Lower leg skin (tissue), 3 donors: Measurements from ENCODE around the gene DHDDS.

Experiments
- CTCF ChIP-seq, 3 donors: fragments of 450-650 bp; IDR thresholded peaks; one replicate each; pipeline ENCODE4 v1.5.1; 2016; ENCODE audit warnings: antibody characterized with exemption in 3 of 3, mild to moderate bottlenecking in 3 of 3, moderate library complexity in 2 of 3
- POLR2A ChIP-seq, 2 donors: fragments of 450-650 bp; IDR thresholded peaks; one replicate each; pipeline ENCODE4 v1.6.1; 2016 to 2017; ENCODE audit warnings: antibody characterized with exemption in 2 of 2, mild to moderate bottlenecking in 1 of 2, moderate library complexity in 1 of 2

- TF ChIP-seq POLR2A (IDR thresholded peaks at IDR 0.05) (no peak), CTCF (IDR thresholded peaks at IDR 0.05) (no peak)
Measured at GRCh38 chr1:26452459-26453183, 20.5 kb downstream of the DHDDS start.
